Choroid plexus epithelial cell (primary cell): ENCODE measurements around the gene FYB1.

Experiments
- DNase-seq: peaks from one replicate; pipeline ENCODE4 v3.0.0-alpha.2; 2010; ENCODE audit warnings: low read depth
- H3K4me3 ChIP-seq: 2 replicates; pipeline ENCODE4 v1.5.1; 2011; ENCODE audit warnings: low read depth, mild to moderate bottlenecking, control low read depth, low read length, moderate library complexity
- TF ChIP-seq, protein P1 (sequence below): conservative IDR thresholded peaks from 2 replicates; pipeline ENCODE4 v1.5.1; 2011; ENCODE audit warnings: low read depth, mild to moderate bottlenecking, control low read depth, inconsistent platforms, low read length, moderate library complexity

FYB1 gene

GRCh38 chr5:39121922-39122321 lies 97.4 kb downstream of the FYB1 start:
- TF ChIP-seq, protein P1, sequence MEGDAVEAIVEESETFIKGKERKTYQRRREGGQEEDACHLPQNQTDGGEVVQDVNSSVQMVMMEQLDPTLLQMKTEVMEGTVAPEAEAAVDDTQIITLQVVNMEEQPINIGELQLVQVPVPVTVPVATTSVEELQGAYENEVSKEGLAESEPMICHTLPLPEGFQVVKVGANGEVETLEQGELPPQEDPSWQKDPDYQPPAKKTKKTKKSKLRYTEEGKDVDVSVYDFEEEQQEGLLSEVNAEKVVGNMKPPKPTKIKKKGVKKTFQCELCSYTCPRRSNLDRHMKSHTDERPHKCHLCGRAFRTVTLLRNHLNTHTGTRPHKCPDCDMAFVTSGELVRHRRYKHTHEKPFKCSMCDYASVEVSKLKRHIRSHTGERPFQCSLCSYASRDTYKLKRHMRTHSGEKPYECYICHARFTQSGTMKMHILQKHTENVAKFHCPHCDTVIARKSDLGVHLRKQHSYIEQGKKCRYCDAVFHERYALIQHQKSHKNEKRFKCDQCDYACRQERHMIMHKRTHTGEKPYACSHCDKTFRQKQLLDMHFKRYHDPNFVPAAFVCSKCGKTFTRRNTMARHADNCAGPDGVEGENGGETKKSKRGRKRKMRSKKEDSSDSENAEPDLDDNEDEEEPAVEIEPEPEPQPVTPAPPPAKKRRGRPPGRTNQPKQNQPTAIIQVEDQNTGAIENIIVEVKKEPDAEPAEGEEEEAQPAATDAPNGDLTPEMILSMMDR = no peak
- H3K4me3 ChIP-seq = no peak overlapping the region
- no peak for DNase-seq

DNA sequence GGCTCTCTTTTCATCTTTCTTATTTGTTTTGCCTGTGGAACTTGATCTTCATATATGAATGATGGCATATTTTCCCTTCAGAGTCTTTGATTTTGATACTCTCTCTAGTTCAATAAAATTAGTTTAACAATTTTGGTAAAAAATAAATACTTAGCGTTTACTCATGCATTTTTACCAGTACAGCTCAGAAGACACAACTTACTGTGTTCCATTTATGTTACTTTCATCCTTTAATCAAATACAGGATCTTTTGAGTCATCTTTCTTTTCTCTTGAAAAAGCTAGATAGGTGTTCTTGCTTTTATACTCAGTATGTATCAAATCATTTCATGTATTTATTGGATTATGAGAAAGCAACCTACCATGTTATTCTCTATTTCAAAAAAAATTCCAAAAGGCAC lies 98.0 kb downstream of the FYB1 start:
- H3K4me3 ChIP-seq = no peak overlapping the region
- TF ChIP-seq, protein P1 = no peak
- no peak for DNase-seq

DNA sequence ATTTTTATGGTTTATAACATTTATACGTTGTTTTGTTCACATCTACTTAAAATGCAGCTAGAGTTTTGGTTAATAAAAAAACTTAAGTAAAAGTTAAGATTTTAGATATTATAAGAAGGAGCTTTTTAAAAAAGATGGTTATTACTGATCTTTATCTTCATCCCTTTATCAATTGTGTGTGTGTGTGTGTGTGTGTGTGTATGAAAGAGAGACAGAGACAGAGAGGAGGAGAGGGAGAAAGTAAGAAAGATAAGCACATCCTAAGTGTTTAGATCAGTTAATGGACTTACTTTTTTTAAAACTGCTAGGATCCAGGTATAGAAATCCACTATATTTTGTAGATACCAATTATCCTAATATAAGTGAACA lies 99.3 kb downstream of the FYB1 start:
- DNase-seq = no peak
- H3K4me3 ChIP-seq = no peak overlapping the region
- TF ChIP-seq, protein P1 = no peak

- no peak for DNase-seq
- no peak overlapping the region for H3K4me3 ChIP-seq
- TF ChIP-seq, protein P1 = no peak
Measured at GRCh38 chr5:39119404-39120051, 99.8 kb downstream of the FYB1 start.

GRCh38 chr5:39118638-39119037 lies 100.7 kb downstream of the FYB1 start:
- no peak overlapping the region for H3K4me3 ChIP-seq
- DNase-seq = no peak
- TF ChIP-seq, protein P1 = no peak

DNA sequence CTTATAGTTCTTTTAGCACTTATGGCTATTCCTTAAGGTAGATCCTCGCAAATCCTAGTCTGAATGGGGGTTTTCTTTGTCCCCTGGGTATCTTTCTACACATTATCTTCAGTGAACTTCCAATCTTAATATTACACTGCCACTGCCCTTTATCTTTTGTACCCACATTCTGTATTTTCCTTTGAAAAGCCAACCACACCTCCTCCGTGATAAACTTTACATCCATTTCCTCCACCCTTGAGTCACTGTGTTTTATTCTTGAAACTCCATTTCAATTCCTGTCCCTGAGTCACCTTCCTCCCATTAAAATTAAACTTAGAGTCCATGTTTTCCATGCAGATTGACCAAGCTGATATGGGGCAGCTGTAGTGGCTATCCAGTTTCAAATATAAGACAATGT lies 102.0 kb downstream of the FYB1 start:
- H3K4me3 ChIP-seq = no peak overlapping the region
- DNase-seq = no peak
- TF ChIP-seq, protein P1 = no peak
